Cerebellar nuclear complex (tissue), 1 donor: ENCODE data around the gene CLDN6.

Source experiments
- DNase-seq, 2 experiments: peaks; one replicate each; lab custom pipeline; 2025; lab: John Stamatoyannopoulos, UW

Gene CLDN6

GRCh38 chr16:2987833-2988232, 30.1 kb downstream of the CLDN6 start:
- no peak for DNase-seq

- no peak for DNase-seq
Measured at GRCh38 chr16:2987286-2987685, 30.7 kb downstream of the CLDN6 start.

- DNase-seq: no peak
Measured at GRCh38 chr16:2986623-2987188, 31.3 kb downstream of the CLDN6 start.

DNA sequence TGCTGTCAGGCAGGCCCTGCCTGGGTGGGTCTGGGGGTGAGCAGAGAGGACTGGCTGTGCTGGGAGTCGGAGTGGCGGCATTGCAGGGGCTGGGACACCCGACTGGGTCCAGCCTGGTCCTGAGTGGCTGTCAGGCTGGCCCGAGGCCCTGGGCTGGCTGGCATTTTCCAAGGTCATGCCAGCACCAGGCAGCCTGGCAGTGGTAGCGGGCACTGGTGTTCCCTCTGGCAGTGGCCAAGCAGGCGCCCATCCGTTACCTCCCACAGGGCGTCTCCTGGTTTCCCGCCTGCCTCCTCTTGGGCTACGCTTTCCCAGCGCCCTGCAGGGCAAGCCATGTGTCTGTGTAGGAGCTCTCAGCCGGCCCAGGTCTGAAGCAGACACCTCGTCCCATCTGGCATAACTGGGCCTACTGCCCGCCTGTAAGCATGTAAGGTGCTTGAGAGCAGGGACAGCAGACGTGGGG, 32.1 kb downstream of the CLDN6 start:
- peak; percentile 65 to 78 for DNase-seq

DNA sequence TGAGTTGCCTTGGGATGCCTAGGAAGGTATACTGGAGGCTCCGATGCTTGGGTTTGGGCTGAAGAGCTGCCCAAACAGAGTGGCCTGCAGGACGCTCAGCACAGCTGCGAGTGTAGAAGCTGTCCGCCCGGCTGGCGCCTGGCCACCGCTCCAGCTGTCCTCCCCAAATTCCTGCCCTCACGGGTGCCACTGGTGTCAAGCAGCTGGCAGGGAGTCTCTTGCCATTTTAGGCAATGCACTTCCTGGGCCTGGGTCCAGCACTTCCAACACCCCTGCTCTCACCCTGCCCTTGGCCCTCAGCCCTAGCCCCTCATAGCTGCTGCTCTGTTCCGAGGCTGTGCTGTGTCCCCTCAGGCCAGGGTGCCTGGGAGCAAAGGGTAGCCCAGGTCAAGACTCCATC, 32.5 kb downstream of the CLDN6 start:
- DNase-seq: no peak

GRCh38 chr16:2983706-2984136, 34.3 kb downstream of the CLDN6 start:
- DNase-seq: peak in 1 of 2 experiments; percentile 22

DNA sequence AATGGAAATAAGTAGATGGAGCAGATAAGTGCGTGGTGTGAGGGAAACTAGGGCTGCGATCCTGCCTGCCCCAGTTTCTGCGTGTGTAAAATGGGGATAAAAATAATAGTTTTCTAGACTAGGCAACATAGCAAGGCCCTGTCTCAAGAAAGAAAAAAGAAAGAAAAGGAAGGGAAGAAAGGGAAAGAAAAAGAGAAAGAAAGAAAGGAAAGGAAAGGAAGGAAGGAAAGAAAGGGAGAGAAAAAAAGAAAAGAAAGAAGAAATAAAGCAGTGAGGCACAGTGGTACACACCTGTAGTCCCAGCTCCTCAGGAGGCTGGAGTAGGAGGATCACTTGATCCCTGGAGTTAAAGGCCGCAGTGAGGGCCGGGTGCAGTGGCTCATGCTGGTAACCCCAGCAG, 35.6 kb downstream of the CLDN6 start:
- no peak for DNase-seq

DNA sequence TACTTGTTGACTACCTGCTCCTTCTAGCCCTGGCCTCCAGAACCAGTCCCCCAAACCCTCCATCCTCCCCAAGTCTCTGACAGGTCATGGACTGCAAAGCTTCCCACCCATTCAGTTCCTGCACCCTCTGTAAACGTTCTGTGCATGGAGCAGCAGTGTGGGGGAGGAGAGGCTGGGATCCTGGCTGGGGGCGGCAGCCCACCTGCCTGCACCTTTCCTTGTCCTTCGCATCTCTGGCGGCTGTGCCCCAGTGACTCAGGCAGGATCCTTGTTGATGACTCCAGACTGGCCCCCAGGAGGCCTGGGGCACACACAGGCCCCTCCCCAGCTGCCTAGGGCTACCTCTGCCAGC, 36.1 kb downstream of the CLDN6 start:
- no peak for DNase-seq

- no peak for DNase-seq
Measured at GRCh38 chr16:2981177-2981898, 36.6 kb downstream of the CLDN6 start.

DNA sequence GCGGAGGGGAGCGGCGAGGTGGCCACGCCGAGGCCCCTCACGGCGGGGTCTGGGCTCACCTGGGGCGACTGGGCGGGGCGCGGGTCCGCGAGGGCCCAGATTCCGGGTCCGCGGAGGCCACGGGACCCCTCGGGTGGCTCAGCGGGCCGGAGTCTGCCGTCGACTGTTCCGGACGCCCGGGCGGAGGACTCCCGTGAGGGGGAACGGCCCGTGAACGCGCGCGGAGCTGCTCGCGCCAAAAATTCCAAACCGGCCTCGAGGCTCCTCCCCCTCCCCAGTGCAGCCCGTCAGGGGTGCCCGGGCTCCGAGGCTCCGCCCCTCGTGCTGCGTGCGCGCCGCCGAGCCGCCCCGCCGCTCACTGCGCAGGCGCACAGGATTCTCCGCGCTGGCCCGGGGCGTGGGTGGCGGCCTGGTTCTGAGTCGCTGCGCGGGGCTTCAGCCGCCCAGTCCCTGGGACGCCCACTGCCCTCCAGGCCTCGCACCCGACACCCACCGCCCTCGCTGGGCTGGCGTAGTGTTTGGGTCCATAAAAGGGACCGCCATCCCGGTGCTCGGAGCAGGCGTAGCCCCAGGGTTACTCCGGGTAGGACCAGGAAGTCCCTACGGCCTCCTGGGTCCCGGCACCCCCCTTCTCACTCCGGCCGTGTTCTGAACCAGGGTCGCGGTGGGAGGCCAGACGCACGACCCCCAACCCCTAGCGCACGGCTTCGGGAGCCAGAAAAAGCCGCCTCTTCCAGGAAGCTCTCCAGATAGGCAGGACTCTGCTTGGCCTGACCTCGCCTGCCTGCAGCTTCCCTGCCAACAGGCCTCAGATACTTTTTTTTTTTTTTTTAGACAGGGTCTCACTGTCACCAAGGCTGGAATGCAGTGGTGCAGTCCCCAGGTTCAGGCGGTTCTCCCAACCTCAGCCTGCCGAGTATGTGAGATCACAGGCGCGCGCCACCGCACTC, 37.5 kb downstream of the CLDN6 start, which contains the start of gene PKMYT1:
Gene PKMYT1, minus strand, starts transcription at position 220 of the 950 bp plus-strand sequence. CDS start 789 bp downstream, outside the sequence.
- peak in 1 of 2 experiments; percentile 70 for DNase-seq

GRCh38 chr16:2979669-2980226, 38.2 kb downstream of the CLDN6 start:
- DNase-seq: no peak

DNA sequence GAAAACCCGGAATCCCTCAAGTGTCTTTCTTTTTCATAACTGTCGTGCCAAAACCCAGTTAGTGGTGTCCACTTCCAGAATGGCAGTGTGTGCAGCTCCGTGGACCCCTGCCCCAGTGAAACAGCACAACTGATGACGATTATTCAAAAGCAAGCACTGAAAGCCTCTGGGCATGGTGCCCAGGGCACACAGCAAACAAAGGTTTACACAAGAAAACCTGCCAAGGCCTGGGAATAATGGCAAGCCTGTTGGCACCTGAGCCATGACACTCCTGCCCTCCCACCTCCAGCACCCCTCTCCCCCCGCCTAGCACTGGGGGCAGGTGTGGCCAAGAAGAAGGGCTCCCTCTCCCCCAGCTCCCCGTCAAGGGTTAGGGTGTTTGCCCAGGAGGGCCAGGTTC, 40.5 kb downstream of the CLDN6 start:
- DNase-seq: no peak

DNA sequence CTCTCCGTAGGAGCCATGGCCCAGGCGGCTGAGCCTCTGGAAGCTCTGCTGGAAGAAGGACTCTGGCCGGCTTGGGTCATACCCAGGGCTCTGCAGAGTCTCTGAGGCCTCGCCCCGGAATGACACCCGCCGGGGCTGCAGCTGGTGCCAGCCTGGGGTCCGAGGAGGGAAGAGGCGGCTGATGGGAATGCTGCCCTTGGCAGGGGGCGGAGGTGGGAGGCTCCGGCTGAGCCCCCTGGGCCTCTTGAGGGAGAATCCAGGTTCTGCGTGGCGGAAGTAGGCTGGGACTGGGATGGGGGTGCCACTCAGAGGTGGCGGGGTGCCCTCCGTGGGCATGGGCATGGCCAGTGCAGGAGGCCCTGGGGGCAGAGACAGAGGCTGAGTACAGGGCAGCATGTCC, 41.3 kb downstream of the CLDN6 start:
- no peak for DNase-seq

DNA sequence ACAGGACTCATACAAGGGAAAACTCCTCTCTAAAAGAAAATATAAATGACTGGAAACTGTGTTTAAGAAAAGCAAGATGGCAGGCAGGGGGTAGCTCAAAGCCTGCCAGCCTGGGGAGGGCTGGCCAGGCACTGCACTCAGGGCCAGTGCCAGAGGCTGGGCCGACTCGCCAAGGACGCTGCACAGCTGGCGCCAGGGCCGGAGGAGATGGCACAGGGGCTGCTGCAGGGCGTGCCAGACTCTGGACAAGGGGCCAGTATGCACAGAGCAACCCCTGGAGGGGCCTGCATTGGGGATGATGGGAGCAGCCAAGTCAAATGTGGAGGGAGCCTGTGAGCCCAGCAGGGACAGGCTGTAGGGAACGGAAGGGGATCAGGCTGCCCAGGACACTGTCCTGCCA, 41.8 kb downstream of the CLDN6 start:
- no peak for DNase-seq

- DNase-seq: no peak
Measured at GRCh38 chr16:2975161-2975795, 42.7 kb downstream of the CLDN6 start.

GRCh38 chr16:2974319-2975056, 43.5 kb downstream of the CLDN6 start:
- no peak for DNase-seq

GRCh38 chr16:2973605-2974318, 44.2 kb downstream of the CLDN6 start:
- no peak for DNase-seq

- DNase-seq: no peak
Measured at GRCh38 chr16:2973093-2973492, 44.9 kb downstream of the CLDN6 start.

DNA sequence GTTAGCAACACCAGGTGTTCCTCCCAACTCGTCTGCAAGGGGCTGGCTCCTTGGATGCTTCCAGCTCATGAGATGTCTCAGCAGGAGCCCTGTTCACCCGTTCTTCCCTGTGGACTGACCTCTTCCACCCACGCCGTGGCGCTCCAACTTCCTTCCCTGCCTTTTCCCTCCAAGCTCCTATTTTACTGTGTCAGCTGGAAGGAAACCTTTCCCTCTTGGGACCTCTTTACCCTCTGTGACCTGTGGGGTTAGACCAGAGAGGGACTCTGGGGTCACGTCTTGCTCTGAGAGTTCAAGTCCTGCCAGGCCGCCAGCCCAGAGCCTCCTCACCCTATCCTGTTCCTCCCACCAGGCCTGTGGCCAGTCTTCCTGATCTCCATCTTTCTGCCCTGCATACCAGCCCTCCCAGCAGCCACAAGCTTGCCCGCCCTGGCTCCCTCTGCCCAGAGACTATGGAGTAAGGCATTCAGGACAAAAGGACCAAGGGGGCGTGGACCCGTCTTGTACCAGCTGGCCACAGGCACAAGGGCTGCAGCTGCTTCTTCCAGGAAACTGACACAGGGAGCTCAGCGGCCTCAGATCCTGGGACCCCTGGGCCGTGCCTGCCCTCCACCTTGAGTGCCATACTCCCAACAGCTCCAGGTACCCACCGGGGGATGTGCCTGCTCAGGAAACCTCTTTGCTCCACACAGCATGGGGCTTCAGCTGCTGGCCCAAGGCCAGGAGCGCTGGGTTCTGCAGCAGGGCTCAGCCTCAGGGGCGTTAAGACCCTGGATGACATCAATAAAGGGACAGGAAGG, 45.8 kb downstream of the CLDN6 start:
- DNase-seq: no peak
